NCI-H128 (cell line): Measurements from ENCODE around the gene JMY.

Source experiments
- DNase-seq: peaks from one replicate; lab custom pipeline; 2025; ENCODE audit not compliant: unreplicated experiment; lab: John Stamatoyannopoulos, UW

JMY gene

GRCh38 chr5:79287380-79287779 lies 51.4 kb downstream of the JMY start:
- DNase-seq: no peak

GRCh38 chr5:79287907-79288306 lies 52.0 kb downstream of the JMY start:
- DNase-seq: no peak

- DNase-seq: no peak
Observed at GRCh38 chr5:79295029-79295428, 59.1 kb downstream of the JMY start.

- no peak for DNase-seq
Observed at GRCh38 chr5:79297661-79298060, 61.7 kb downstream of the JMY start.

- no peak for DNase-seq
Observed at GRCh38 chr5:79301046-79301712, 65.2 kb downstream of the JMY start.

- DNase-seq: no peak
Observed at GRCh38 chr5:79302454-79302853, 66.5 kb downstream of the JMY start.

GRCh38 chr5:79305706-79306105 lies 69.8 kb downstream of the JMY start:
- no peak for DNase-seq

GRCh38 chr5:79318935-79319614 lies 83.1 kb downstream of the JMY start:
- no peak for DNase-seq

- no peak for DNase-seq
Observed at GRCh38 chr5:79329453-79329852, 93.5 kb downstream of the JMY start.

GRCh38 chr5:79330071-79330470 lies 94.1 kb downstream of the JMY start:
- no peak for DNase-seq

- no peak for DNase-seq
Observed at GRCh38 chr5:79333852-79334557, 98.1 kb downstream of the JMY start.

- no peak for DNase-seq
Observed at GRCh38 chr5:79346420-79346824, 110.5 kb downstream of the JMY start.

GRCh38 chr5:79349047-79349446 lies 113.1 kb downstream of the JMY start:
- DNase-seq: no peak

- DNase-seq: no peak
Observed at GRCh38 chr5:79349881-79350280, 114.0 kb downstream of the JMY start.

GRCh38 chr5:79357398-79357797 lies 121.5 kb downstream of the JMY start:
- no peak for DNase-seq
